ENCODE results near the gene DGCR8.

Gene DGCR8

GRCh38 chr22:20052309-20053259 is 27.5 kb upstream of the DGCR8 start:
- DNase-seq: no peak

GRCh38 chr22:20053407-20054033 is 26.5 kb upstream of the DGCR8 start:
- no peak for DNase-seq

- DNase-seq: no peak
Observed at GRCh38 chr22:20054034-20054427, 26.0 kb upstream of the DGCR8 start.

GRCh38 chr22:20054485-20054884 is 25.6 kb upstream of the DGCR8 start:
- no peak for DNase-seq

GRCh38 chr22:20055144-20055543 is 24.9 kb upstream of the DGCR8 start:
- no peak for DNase-seq

GRCh38 chr22:20055654-20056053 is 24.4 kb upstream of the DGCR8 start:
- no peak for DNase-seq

- DNase-seq: no peak
Observed at GRCh38 chr22:20056161-20056560, 23.9 kb upstream of the DGCR8 start.

GRCh38 chr22:20056696-20057386 is 23.2 kb upstream of the DGCR8 start:
- no peak for DNase-seq

GRCh38 chr22:20057596-20058268 is 22.3 kb upstream of the DGCR8 start:
- DNase-seq: no peak

- DNase-seq: no peak
Observed at GRCh38 chr22:20058989-20059770, 20.9 kb upstream of the DGCR8 start.

- DNase-seq: no peak
Observed at GRCh38 chr22:20060700-20061480, 19.2 kb upstream of the DGCR8 start.

- DNase-seq: no peak
Observed at GRCh38 chr22:20061481-20061861, 18.6 kb upstream of the DGCR8 start.

GRCh38 chr22:20062043-20062765 is 17.8 kb upstream of the DGCR8 start:
- DNase-seq: no peak

- DNase-seq: no peak
Observed at GRCh38 chr22:20062766-20063083, 17.3 kb upstream of the DGCR8 start.

- DNase-seq: no peak
Observed at GRCh38 chr22:20063271-20064139, 16.5 kb upstream of the DGCR8 start.

GRCh38 chr22:20064140-20064480 is 15.9 kb upstream of the DGCR8 start:
- no peak for DNase-seq

GRCh38 chr22:20064545-20065262 is 15.3 kb upstream of the DGCR8 start:
- DNase-seq: no peak

- DNase-seq: no peak
Observed at GRCh38 chr22:20065896-20066616, 14.0 kb upstream of the DGCR8 start.
